AG09309 (cell line): ENCODE data around the gene ATP10B.

Experiments used
- DNase-seq: peaks from one replicate; pipeline ENCODE4 v3.0.0-alpha.2; 2010; ENCODE audit warnings: low read depth
- H3K4me3 ChIP-seq: 2 replicates; pipeline ENCODE4 v1.5.1; 2011; ENCODE audit warnings: mild to moderate bottlenecking, low read depth, low read length, moderate library complexity; ENCODE audit not compliant: control insufficient read depth
- TF ChIP-seq, protein P1 (sequence below): IDR thresholded peaks from 2 replicates; pipeline ENCODE4 v1.5.1; 2011; ENCODE audit warnings: mild to moderate bottlenecking, low read depth, low read length, inconsistent platforms; ENCODE audit not compliant: insufficient read depth, control insufficient read depth; ENCODE audit errors: missing control alignments

Gene ATP10B

DNA sequence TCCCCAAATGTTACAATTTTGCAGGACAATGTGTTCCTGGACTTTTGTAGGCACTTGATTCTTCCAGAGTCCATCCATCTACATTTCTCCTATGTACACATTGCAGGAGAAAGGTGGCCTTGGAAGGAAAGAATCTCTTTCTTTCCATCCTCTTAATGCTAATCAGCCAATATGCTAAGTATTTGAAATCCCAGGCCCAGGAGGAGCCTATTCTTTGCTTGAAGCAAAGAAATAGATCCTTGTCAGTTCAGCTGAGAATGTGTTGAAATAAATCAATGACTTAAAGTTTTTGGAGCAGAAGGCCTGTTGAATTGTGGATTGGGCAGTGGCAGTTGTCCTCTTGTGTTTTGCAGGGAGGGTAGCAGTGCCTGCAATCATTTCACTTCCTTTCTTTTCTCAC lies 317.1 kb downstream of the ATP10B start:
- H3K4me3 ChIP-seq, result no peak overlapping the region
- DNase-seq, result no peak
- TF ChIP-seq, protein P1, sequence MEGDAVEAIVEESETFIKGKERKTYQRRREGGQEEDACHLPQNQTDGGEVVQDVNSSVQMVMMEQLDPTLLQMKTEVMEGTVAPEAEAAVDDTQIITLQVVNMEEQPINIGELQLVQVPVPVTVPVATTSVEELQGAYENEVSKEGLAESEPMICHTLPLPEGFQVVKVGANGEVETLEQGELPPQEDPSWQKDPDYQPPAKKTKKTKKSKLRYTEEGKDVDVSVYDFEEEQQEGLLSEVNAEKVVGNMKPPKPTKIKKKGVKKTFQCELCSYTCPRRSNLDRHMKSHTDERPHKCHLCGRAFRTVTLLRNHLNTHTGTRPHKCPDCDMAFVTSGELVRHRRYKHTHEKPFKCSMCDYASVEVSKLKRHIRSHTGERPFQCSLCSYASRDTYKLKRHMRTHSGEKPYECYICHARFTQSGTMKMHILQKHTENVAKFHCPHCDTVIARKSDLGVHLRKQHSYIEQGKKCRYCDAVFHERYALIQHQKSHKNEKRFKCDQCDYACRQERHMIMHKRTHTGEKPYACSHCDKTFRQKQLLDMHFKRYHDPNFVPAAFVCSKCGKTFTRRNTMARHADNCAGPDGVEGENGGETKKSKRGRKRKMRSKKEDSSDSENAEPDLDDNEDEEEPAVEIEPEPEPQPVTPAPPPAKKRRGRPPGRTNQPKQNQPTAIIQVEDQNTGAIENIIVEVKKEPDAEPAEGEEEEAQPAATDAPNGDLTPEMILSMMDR, result no peak

- TF ChIP-seq, protein P1, result no peak
- no peak for DNase-seq
- no peak overlapping the region for H3K4me3 ChIP-seq
These were observed 317.9 kb downstream of the ATP10B start for GRCh38 chr5:160534125-160534524.

DNA sequence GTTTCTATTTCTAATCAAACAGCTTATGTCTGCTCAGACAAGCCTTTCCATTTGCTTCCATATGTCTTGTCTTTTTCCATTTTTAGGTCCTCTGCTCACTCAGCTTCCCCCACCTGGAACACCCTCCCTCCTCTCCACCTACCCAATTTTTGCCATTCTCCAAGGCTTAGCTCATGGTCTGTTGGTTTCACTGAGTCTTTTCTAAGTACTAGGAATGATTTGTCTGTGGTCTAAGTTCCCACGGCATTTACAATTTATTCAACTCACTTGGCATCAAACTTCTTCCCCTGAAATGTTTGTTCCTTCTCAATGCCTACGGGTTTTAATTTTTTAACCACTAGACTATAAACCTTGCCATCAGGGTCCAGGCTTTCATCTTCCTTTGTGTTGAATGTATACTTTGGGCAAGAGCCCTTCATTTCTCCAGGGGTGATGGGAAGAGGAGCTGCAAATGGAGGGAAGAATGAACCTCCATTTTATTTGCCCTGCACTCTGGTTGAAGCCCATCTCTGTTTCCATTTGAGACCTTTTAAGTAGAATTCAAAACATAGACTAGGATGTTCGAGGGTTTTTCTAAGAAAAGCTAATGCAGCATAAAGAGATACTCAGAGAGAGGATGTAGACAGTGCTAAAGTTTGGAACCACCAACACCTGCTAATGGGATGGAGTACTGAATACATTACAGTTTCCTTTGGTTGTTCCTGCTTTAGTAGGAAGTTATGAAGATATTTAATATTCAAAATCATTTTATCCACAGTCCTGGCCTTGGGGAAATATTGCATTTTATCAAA lies 326.3 kb downstream of the ATP10B start:
- TF ChIP-seq, protein P1, result no peak
- DNase-seq, result no peak
- no peak overlapping the region for H3K4me3 ChIP-seq

DNA sequence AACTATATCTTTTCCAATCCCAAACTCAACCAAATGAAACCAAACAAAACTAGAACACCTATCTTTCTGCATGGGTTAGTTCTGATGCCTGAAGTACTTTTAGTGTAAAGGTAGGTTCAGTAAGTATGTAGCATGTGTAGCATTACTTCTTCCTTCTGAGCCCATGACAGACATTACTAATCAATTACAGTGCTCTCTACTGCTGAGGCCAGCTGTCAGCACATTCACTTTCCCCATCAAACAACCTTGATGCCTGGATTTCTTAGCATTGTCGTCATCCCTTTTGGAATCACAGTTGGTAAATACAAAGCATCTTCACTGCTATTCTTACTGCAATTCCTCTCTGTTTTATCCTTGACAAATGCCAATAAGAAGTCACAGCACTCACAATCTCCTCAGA lies 327.2 kb downstream of the ATP10B start:
- DNase-seq, result no peak
- H3K4me3 ChIP-seq, result no peak overlapping the region
- TF ChIP-seq, protein P1, result no peak

GRCh38 chr5:160523502-160524163 lies 328.4 kb downstream of the ATP10B start:
- no peak overlapping the region for H3K4me3 ChIP-seq
- TF ChIP-seq, protein P1, result no peak
- DNase-seq, result no peak

DNA sequence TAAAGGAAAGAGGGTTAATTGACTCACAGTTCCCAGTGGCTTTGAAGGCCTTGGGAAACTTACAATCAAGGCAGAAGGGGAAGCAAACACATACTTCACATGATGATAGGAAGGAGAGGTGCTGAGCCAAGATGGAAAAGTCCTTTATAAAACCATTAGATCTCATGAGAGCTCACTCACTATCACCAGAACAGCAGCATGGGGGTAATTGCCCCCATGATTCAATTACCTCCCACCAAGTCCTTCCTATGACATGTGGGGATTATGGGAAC lies 330.7 kb downstream of the ATP10B start:
- no peak for DNase-seq
- TF ChIP-seq, protein P1, result no peak

More for the DNA sequence above, 330.7 kb downstream of the ATP10B start:
- no peak overlapping the region for H3K4me3 ChIP-seq
